Progenitor cell of endocrine pancreas (in vitro differentiated cells): ENCODE data around the gene ANO7. TPM values are rescaled to one million over a fixed set of nuclear protein-coding genes. Genes with fewer than 3 reads are reported as not detected.
A peak's percentile ranks its signal among the peaks of the same experiment; 100 is the strongest.

Experiments used
- DNase-seq: peaks from one replicate; pipeline ENCODE4 v3.0.0; 2021; ENCODE audit warnings: low spot score; ENCODE audit not compliant: unreplicated experiment
- H3K27ac Mint-ChIP-seq: 2 replicates; pipeline ENCODE4 v1.8.0; 2021; ENCODE audit warnings: mild to moderate bottlenecking, moderate library complexity, mixed read lengths
- H3K27me3 Mint-ChIP-seq: 2 replicates; pipeline ENCODE4 v1.8.0; 2021; ENCODE audit warnings: mixed read lengths
- H3K36me3 Mint-ChIP-seq: 2 replicates; pipeline ENCODE4 v1.8.0; 2022; ENCODE audit warnings: mixed read lengths; ENCODE audit not compliant: insufficient read depth
- H3K4me1 Mint-ChIP-seq: 2 replicates; pipeline ENCODE4 v1.8.0; 2021; ENCODE audit warnings: low read depth, mixed read lengths
- H3K4me3 Mint-ChIP-seq: 2 replicates; pipeline ENCODE4 v1.8.0; 2021; ENCODE audit warnings: low read depth, mild to moderate bottlenecking, moderate library complexity, mixed read lengths
- H3K9me3 Mint-ChIP-seq: 2 replicates; pipeline ENCODE4 v1.8.0; 2021; ENCODE audit warnings: low read depth, mixed read lengths
- total RNA-seq: library from RNA; stranded (reverse); gene quantifications from 2 replicates; pipeline ENCODE4 v1.2.1, GENCODE V29; 2021
- TF ChIP-seq, protein P1 (sequence below): fragments of 200-600 bp; sonication (generic); IDR thresholded peaks from one replicate; pipeline ENCODE4 v1.5.0; 2021; ENCODE audit warnings: antibody characterized with exemption, mild to moderate bottlenecking; ENCODE audit not compliant: unreplicated experiment

The ANO7 gene
- total RNA-seq, 1 donor from 2014 or later = 2.5 TPM

DNA sequence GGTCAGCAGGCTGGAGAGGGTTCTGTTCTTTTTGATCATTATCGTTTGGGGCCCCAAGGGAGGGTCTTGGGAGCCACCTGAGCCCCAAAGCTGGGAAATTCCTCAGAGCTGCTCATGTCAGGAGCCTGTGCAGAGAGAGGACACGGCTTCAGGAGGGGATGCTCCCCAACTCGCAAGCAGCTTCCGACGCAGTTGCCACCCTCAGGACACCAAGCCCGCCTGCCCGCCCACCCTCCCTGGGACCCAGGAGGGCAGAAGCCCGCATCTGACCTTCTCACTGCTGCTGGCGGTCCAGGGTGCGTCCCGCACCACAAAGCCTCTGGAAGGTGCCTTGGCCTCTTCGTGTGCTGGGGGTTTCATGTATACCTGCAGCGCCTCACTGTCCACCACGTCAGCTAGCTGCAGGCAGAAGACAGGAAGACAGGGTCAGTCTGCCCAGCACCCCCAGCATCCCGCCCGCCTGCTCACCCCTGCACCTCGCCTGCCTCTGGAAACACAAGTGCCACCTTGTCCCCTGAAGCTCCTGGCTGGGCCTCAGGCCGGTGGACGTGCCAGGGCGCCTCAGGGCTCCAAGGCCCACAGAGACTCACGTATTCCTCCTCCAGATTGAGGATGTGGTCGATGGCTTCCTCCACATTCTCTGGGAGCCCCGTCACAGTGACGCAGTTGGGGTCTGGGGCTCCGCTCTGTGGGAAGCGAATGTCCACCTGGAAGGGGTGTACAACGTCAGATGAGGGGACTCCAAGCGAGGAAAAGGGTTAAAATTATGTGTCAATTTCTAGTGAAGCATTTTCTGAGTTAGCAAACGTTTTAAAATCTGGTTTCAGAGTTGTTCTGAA, 41.3 kb downstream of the ANO7 start:
- H3K4me3 Mint-ChIP-seq = no peak overlapping the region
- no peaks in the 10 kb centered on the region for H3K27me3 Mint-ChIP-seq
- no peak overlapping the region for H3K27ac Mint-ChIP-seq
- H3K4me1 Mint-ChIP-seq = peaks cover under 1% of the 10 kb centered on the region
- TF ChIP-seq, protein P1, sequence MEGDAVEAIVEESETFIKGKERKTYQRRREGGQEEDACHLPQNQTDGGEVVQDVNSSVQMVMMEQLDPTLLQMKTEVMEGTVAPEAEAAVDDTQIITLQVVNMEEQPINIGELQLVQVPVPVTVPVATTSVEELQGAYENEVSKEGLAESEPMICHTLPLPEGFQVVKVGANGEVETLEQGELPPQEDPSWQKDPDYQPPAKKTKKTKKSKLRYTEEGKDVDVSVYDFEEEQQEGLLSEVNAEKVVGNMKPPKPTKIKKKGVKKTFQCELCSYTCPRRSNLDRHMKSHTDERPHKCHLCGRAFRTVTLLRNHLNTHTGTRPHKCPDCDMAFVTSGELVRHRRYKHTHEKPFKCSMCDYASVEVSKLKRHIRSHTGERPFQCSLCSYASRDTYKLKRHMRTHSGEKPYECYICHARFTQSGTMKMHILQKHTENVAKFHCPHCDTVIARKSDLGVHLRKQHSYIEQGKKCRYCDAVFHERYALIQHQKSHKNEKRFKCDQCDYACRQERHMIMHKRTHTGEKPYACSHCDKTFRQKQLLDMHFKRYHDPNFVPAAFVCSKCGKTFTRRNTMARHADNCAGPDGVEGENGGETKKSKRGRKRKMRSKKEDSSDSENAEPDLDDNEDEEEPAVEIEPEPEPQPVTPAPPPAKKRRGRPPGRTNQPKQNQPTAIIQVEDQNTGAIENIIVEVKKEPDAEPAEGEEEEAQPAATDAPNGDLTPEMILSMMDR = no peak
- no peaks in the 10 kb centered on the region for H3K9me3 Mint-ChIP-seq
- peaks cover 31% of the 10 kb centered on the region for H3K36me3 Mint-ChIP-seq
- DNase-seq = no peak

DNA sequence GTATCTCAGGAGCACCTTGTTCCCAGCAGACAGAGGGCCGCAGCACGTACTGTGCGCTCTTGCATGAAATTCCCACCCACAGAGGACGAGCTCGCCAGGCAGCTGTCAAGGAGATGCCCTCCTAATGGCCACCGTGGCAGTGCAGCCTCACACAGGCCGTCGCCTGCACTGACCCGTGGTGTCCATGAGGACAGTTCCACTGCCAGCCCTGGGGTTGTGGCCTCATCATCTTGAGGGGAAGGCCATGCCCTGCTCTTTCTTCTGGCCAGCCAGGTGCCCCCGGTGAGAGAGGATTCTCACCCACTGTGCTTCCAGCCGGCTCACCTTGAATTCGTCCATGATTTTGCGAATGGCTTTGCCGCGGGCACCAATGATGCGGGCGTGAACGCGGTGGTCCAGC, 42.0 kb downstream of the ANO7 start:
- Mint-ChIP-seq H3K9me3 (no peaks in the 10 kb centered on the region), H3K27ac (no peak overlapping the region), H3K36me3 (peaks cover 36% of the 10 kb centered on the region), H3K4me1 (no peaks in the 10 kb centered on the region), H3K4me3 (no peak overlapping the region), H3K27me3 (no peaks in the 10 kb centered on the region)
- DNase-seq = no peak
- TF ChIP-seq, protein P1 = no peak

DNA sequence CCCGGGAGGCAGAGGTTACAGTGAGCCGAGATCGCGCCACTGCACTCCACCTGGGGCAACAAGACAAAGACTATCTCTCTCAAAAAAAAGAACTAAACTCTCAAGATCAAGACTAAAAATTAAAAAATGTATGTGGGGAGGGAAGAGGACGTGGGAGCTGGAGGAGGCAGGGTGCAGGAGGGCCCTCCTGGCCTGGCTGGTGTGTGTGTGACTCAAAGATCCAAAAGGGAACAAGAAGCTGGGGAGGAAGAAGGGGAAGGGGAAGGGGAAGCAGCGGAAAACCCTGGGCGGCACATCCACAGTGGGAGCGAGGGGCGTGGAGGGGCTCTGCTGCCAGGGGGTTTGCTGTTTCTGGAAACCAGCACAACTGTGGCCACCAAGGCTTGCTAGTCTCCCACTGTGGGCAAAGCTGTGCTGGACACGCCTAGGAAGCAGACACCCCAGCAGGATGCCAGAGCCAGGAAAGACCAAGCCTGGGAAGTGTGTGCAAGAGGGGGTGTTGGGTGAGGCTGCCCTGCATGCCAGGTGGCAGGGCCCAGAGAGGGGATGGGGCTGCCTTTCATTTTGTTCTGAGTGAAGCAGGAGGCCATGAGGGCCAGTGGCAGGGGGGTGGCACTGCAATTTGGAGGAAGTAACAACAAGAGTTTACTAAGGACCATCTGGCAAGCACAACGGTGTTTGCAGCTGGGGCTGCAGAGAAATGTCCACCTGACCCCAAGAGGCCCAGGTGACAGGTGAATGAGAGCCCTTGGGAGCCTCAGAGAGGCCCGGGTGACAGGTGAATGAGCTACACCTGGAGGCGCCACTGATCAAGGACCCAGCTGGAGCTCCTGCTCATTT, 44.5 kb downstream of the ANO7 start:
- Mint-ChIP-seq H3K27ac (no peak overlapping the region), H3K4me3 (no peak overlapping the region), H3K36me3 (peaks cover 43% of the 10 kb centered on the region), H3K27me3 (no peaks in the 10 kb centered on the region), H3K4me1 (no peaks in the 10 kb centered on the region), H3K9me3 (no peaks in the 10 kb centered on the region)
- TF ChIP-seq, protein P1 = no peak
- no peak for DNase-seq

DNA sequence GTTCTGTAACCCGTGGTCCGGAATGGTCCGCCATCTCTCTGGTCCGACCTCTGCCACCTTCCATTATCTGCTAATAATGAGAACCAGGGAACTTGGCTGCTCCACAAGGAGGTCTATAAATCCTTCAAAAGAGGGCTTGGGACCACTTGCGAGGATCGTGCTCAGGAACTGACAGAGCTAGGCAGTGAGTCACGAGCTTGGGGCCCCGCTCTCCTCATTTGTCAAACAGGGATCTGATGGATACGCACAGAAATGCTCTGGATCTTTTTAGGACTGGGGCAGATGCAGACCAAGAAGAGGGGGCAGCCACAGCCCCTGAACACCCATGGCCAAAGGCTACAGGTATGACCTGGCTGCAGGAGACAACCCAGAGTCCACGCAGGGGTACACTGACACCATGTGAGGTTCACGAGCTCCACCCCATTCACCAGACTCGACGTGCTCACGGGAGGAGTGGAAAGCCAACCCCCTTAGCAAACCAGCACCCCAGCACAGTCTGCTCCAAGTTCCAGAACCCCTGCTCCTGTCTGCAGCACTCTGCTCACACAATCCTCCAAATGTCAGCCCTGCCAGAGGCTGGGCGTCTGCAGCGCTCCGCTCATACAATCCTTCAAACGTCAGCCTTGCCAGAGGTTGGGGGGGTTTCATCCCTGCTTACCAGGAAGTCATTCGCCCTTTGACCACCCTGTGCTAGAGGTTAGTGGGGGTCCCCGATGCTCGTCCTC, 45.8 kb downstream of the ANO7 start:
- TF ChIP-seq, protein P1 = no peak
- Mint-ChIP-seq H3K4me3 (no peak overlapping the region), H3K27me3 (no peaks in the 10 kb centered on the region), H3K9me3 (no peaks in the 10 kb centered on the region), H3K27ac (peak overlapping the region; percentile 64), H3K4me1 (no peaks in the 10 kb centered on the region), H3K36me3 (peaks cover 46% of the 10 kb centered on the region)
- no peak for DNase-seq
